Activated CD4-positive, alpha-beta T cell treated with anti-CD3 and anti-CD28 coated beads, Interleukin-2, amount 50 U/mL, for 1 hour (primary cell): ENCODE results near the gene GAS2L3.
"Not testable (repeated sequence)": the region's sequence is repeated elsewhere in the genome, so short reads cannot be mapped to it uniquely, and the experiment has no call there.

ENCODE experiments used
- DNase-seq: peaks from one replicate; pipeline ENCODE4 v3.0.0-alpha.2; 2020

The GAS2L3 gene

GRCh38 chr12:100576331-100577036, 3.0 kb downstream of the GAS2L3 start:
- DNase-seq: no peak

- DNase-seq: no peak
Observed at GRCh38 chr12:100578923-100579322, 5.4 kb downstream of the GAS2L3 start.

- no peak for DNase-seq
Observed at GRCh38 chr12:100579844-100580243, 6.4 kb downstream of the GAS2L3 start.

- no peak for DNase-seq
Observed at GRCh38 chr12:100584256-100584655, 10.8 kb downstream of the GAS2L3 start.

GRCh38 chr12:100591979-100592378, 18.5 kb downstream of the GAS2L3 start:
- no peak for DNase-seq

GRCh38 chr12:100593490-100593889, 20.0 kb downstream of the GAS2L3 start:
- no peak for DNase-seq

- DNase-seq: no peak
Observed at GRCh38 chr12:100601626-100602025, 28.1 kb downstream of the GAS2L3 start.

GRCh38 chr12:100602997-100603396, 29.5 kb downstream of the GAS2L3 start:
- DNase-seq: not testable (repeated sequence)

- DNase-seq: no peak
Observed at GRCh38 chr12:100608776-100609175, 35.3 kb downstream of the GAS2L3 start.

GRCh38 chr12:100610666-100611430, 37.4 kb downstream of the GAS2L3 start:
- no peak for DNase-seq

GRCh38 chr12:100612606-100613005, 39.1 kb downstream of the GAS2L3 start:
- DNase-seq: no peak

GRCh38 chr12:100624571-100624970, 51.1 kb downstream of the GAS2L3 start:
- DNase-seq: no peak

- no peak for DNase-seq
Observed at GRCh38 chr12:100632445-100632892, 59.0 kb downstream of the GAS2L3 start.

GRCh38 chr12:100633082-100633785, 59.8 kb downstream of the GAS2L3 start:
- DNase-seq: not testable (repeated sequence)

GRCh38 chr12:100643246-100643645, 69.8 kb downstream of the GAS2L3 start:
- DNase-seq: no peak

- DNase-seq: no peak
Observed at GRCh38 chr12:100646896-100647295, 73.4 kb downstream of the GAS2L3 start.

- no peak for DNase-seq
Observed at GRCh38 chr12:100651108-100651507, 77.6 kb downstream of the GAS2L3 start.

GRCh38 chr12:100651694-100652093, 78.2 kb downstream of the GAS2L3 start:
- DNase-seq: no peak

GRCh38 chr12:100652488-100652887, 79.0 kb downstream of the GAS2L3 start:
- no peak for DNase-seq

- DNase-seq: no peak
Observed at GRCh38 chr12:100656141-100656540, 82.7 kb downstream of the GAS2L3 start.

- DNase-seq: no peak
Observed at GRCh38 chr12:100656856-100657255, 83.4 kb downstream of the GAS2L3 start.

GRCh38 chr12:100661300-100661951, 87.9 kb downstream of the GAS2L3 start:
- DNase-seq: no peak

GRCh38 chr12:100666588-100666987, 93.1 kb downstream of the GAS2L3 start:
- no peak for DNase-seq
